Loucy (cell line): ENCODE data around the gene LRRC25.

Experiments used
- H2AFZ ChIP-seq: fragments of 200-600 bp; sonication (generic); 2 replicates; pipeline ENCODE4 v1.6.0; 2016; ENCODE audit warnings: antibody characterized with exemption, mild to moderate bottlenecking, low read length, moderate library complexity
- H3F3A ChIP-seq: fragments of 200-600 bp; 2 replicates; pipeline ENCODE4 v1.6.0; 2016; ENCODE audit warnings: antibody characterized with exemption, low read depth, mild to moderate bottlenecking
- H3K27me3 ChIP-seq: fragments of 200-600 bp; sonication (generic); 2 replicates; pipeline ENCODE4 v1.6.1; 2014; ENCODE audit warnings: low read length, mild to moderate bottlenecking; ENCODE audit not compliant: insufficient read depth, poor library complexity, severe bottlenecking
- H3K36me3 ChIP-seq: fragments of 200-600 bp; sonication (generic); 2 replicates; pipeline ENCODE4 v1.6.1; 2016; ENCODE audit warnings: low read length; ENCODE audit not compliant: insufficient read depth
- H3K4me1 ChIP-seq: fragments of 200-600 bp; sonication (generic); 2 replicates; pipeline ENCODE4 v1.5.1; 2014; ENCODE audit warnings: low read length, mild to moderate bottlenecking; ENCODE audit not compliant: insufficient read depth, poor library complexity, severe bottlenecking
- H3K4me2 ChIP-seq: fragments of 200-600 bp; sonication (generic); 2 replicates; pipeline ENCODE4 v1.6.0; 2014; ENCODE audit warnings: antibody characterized with exemption, low read length, low read depth, mild to moderate bottlenecking; ENCODE audit not compliant: poor library complexity, severe bottlenecking
- H3K4me3 ChIP-seq: fragments of 200-600 bp; sonication (generic); 2 replicates; pipeline ENCODE4 v1.5.1; 2014; ENCODE audit warnings: low read length, mild to moderate bottlenecking, mixed read lengths; ENCODE audit not compliant: poor library complexity, severe bottlenecking
- H3K79me2 ChIP-seq: fragments of 200-600 bp; sonication (generic); 2 replicates; pipeline ENCODE4 v1.6.1; 2014; ENCODE audit warnings: low read length; ENCODE audit not compliant: insufficient read depth
- H3K9ac ChIP-seq: fragments of 200-600 bp; sonication (generic); 2 replicates; pipeline ENCODE4 v1.6.0; 2014; ENCODE audit warnings: mild to moderate bottlenecking, low read depth, low read length, moderate library complexity; ENCODE audit not compliant: poor library complexity, severe bottlenecking
- H3K9me2 ChIP-seq: fragments of 200-600 bp; sonication (generic); replicated peaks from 2 replicates; pipeline ENCODE4 v1.6.1; 2016; ENCODE audit warnings: low read depth, low read length, mixed read lengths
- H3K9me3 ChIP-seq: fragments of 200-600 bp; sonication (generic); 2 replicates; pipeline ENCODE4 v1.6.1; 2014; ENCODE audit warnings: mild to moderate bottlenecking, antibody characterized with exemption, low read length, low read depth; ENCODE audit not compliant: insufficient read depth
- H4K20me1 ChIP-seq: fragments of 200-600 bp; sonication (generic); 2 replicates; pipeline ENCODE4 v1.6.0; 2014; ENCODE audit warnings: antibody characterized with exemption, low read length, mild to moderate bottlenecking; ENCODE audit not compliant: insufficient read depth, poor library complexity, severe bottlenecking
- CTCF ChIP-seq: fragments of 200-600 bp; sonication (generic); conservative IDR thresholded peaks from 2 replicates; pipeline ENCODE4 v1.5.1; 2014; ENCODE audit warnings: mild to moderate bottlenecking, antibody characterized with exemption, low read length
- EZH2phosphoT487 ChIP-seq: fragments of 200-600 bp; IDR thresholded peaks from 2 replicates; pipeline ENCODE4 v1.6.1; 2018; ENCODE audit warnings: antibody characterized with exemption, mild to moderate bottlenecking, moderate library complexity, borderline replicate concordance

Gene LRRC25

GRCh38 chr19:18373407-18373891, 24.0 kb downstream of the LRRC25 start:
- no peaks in the 10 kb centered on the region for H4K20me1 ChIP-seq
- peaks cover 30% of the 10 kb centered on the region for H3K4me1 ChIP-seq
- peak overlapping the region; percentile 69 for H3K4me3 ChIP-seq
- TF ChIP-seq EZH2phosphoT487 (no peak), CTCF (no peak)
- H2AFZ ChIP-seq, result no peak overlapping the region
- no peaks in the 10 kb centered on the region for H3K27me3 ChIP-seq
- H3K9ac ChIP-seq, result peak overlapping the region; percentile 87
- H3K79me2 ChIP-seq, result no peaks in the 10 kb centered on the region
- H3K36me3 ChIP-seq, result no peaks in the 10 kb centered on the region; the same call in 1 of the 2 replicates
- H3F3A ChIP-seq, result no peaks in the 10 kb centered on the region
- H3K9me2 ChIP-seq, result no peaks in the 10 kb centered on the region
- H3K9me3 ChIP-seq, result no peaks in the 10 kb centered on the region
- peak overlapping the region; percentile 93 for H3K4me2 ChIP-seq

- H2AFZ ChIP-seq, result no peak overlapping the region
- H3K9me2 ChIP-seq, result no peaks in the 10 kb centered on the region
- no peak overlapping the region for H3K4me3 ChIP-seq
- TF ChIP-seq CTCF, result no peak
- TF ChIP-seq EZH2phosphoT487, result no peak
- H3K4me2 ChIP-seq, result no peak overlapping the region
- no peaks in the 10 kb centered on the region for H3F3A ChIP-seq
- peaks cover 16% of the 10 kb centered on the region; the same call in 1 of the 2 replicates for H3K36me3 ChIP-seq
- no peaks in the 10 kb centered on the region for H3K79me2 ChIP-seq
- H3K27me3 ChIP-seq, result no peaks in the 10 kb centered on the region
- H3K9me3 ChIP-seq, result no peaks in the 10 kb centered on the region
- no peaks in the 10 kb centered on the region for H4K20me1 ChIP-seq
- H3K4me1 ChIP-seq, result peaks cover 20% of the 10 kb centered on the region
- H3K9ac ChIP-seq, result no peak overlapping the region
Measured at GRCh38 chr19:18368504-18369222, 28.8 kb downstream of the LRRC25 start.

GRCh38 chr19:18366021-18366435, 31.4 kb downstream of the LRRC25 start:
- peaks cover 30% of the 10 kb centered on the region; the same call in 1 of the 2 replicates for H3K36me3 ChIP-seq
- H3K4me2 ChIP-seq, result no peak overlapping the region
- no peaks in the 10 kb centered on the region for H3K9me3 ChIP-seq
- H3K4me1 ChIP-seq, result peaks cover 7% of the 10 kb centered on the region
- no peaks in the 10 kb centered on the region for H3F3A ChIP-seq
- no peak overlapping the region for H3K9ac ChIP-seq
- H3K27me3 ChIP-seq, result no peaks in the 10 kb centered on the region
- no peaks in the 10 kb centered on the region for H4K20me1 ChIP-seq
- TF ChIP-seq EZH2phosphoT487 (no peak), CTCF (no peak)
- no peak overlapping the region for H2AFZ ChIP-seq
- no peak overlapping the region for H3K4me3 ChIP-seq
- H3K79me2 ChIP-seq, result no peaks in the 10 kb centered on the region
- H3K9me2 ChIP-seq, result no peaks in the 10 kb centered on the region
